SU-DHL-6 (cell line): ENCODE measurements around the gene BIK.

Source experiments
- EZH2phosphoT487 ChIP-seq: fragments of 200-600 bp; sonication (generic), shearing (Covaris generic); conservative IDR thresholded peaks from 2 replicates; pipeline ENCODE4 v1.6.1; 2018; ENCODE audit warnings: mild to moderate bottlenecking, antibody characterized with exemption, low read length, moderate library complexity, mixed read lengths
- TF ChIP-seq, protein P1 (sequence below): fragments of 200-600 bp; sonication (generic); IDR thresholded peaks from one replicate; pipeline ENCODE4 v1.5.1; 2017; ENCODE audit warnings: antibody characterized with exemption, mild to moderate bottlenecking, low read length, moderate library complexity; ENCODE audit not compliant: insufficient read depth, poor library complexity, severe bottlenecking

DNA sequence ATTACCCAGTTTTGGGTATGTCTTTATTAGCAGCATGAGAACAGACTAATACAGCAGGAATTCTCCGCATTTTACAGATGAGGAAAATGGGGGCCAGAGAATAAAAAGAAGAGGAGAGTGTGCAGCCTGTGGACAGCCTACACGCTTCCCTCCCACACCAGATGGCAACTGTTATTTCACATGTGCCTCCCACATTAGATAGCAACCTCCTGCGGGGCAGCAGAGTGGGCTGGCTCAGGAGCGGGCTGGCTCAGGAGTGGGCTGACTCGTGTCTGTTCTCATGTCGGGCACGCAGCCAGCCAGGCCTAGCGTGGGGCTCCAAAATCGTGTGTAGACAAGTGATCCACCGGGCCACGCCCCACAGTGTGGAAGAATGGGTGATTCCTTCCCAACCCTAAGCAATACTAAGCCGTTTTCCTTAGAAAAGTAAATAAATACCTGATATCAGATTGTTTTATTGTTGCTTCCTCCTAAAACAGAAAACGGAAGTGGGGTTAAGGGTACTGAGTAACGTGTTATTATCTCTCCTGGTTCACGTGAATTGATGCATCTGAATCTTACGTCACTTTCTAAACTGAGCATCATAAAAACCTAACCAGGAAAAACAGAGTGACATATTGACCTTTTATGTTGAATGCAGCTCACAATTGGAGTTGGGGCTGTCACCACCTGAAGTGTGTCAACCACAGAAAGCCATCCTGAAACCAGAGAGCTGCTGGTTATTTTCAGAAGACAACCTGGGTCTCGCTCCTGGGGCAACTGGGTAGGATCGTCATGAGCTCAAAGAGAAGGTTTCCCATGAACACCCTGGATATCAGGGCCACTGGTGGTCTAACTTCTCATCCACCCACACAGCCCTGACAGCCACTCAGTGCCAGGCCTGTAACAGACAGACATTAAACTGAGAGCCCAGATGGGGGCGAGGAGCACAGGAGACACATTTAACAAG is 24.6 kb upstream of the BIK start:
- TF ChIP-seq, protein P1, sequence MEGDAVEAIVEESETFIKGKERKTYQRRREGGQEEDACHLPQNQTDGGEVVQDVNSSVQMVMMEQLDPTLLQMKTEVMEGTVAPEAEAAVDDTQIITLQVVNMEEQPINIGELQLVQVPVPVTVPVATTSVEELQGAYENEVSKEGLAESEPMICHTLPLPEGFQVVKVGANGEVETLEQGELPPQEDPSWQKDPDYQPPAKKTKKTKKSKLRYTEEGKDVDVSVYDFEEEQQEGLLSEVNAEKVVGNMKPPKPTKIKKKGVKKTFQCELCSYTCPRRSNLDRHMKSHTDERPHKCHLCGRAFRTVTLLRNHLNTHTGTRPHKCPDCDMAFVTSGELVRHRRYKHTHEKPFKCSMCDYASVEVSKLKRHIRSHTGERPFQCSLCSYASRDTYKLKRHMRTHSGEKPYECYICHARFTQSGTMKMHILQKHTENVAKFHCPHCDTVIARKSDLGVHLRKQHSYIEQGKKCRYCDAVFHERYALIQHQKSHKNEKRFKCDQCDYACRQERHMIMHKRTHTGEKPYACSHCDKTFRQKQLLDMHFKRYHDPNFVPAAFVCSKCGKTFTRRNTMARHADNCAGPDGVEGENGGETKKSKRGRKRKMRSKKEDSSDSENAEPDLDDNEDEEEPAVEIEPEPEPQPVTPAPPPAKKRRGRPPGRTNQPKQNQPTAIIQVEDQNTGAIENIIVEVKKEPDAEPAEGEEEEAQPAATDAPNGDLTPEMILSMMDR, result no peak
- TF ChIP-seq EZH2phosphoT487, result no peak
